Tongue (tissue), 2 donors: ENCODE measurements around the gene LRRN4CL. TPM values are rescaled to one million over a fixed set of nuclear protein-coding genes. Genes with fewer than 3 reads are reported as not detected.
A peak's percentile ranks its signal among the peaks of the same experiment; 100 is the strongest.
"Not testable (repeated sequence)": the region's sequence is repeated elsewhere in the genome, so short reads cannot be mapped to it uniquely, and the experiment has no call there.

Source experiments
- DNase-seq: peaks from one replicate; pipeline ENCODE4 v3.0.0-alpha.2; 2015
- total RNA-seq: library from RNA; depleted of rRNA; stranded (reverse); fragments of >200 nt; gene quantifications from one replicate; pipeline ENCODE4 v1.2.3, GENCODE V29; 2014

Gene LRRN4CL
- total RNA-seq = 33.8 TPM

- DNase-seq = peak; percentile 87
These were observed at the start of gene LRRN4CL for GRCh38 chr11:62689421-62690183. Gene LRRN4CL, minus strand, starts transcription at chr11:62689530. Its CDS starts 1,022 bp downstream, at chr11:62688508.

GRCh38 chr11:62737196-62737595 lies 47.9 kb upstream of the LRRN4CL start:
- DNase-seq = no peak

GRCh38 chr11:62732830-62733229 lies 43.5 kb upstream of the LRRN4CL start:
- no peak for DNase-seq

GRCh38 chr11:62730076-62730475 lies 40.7 kb upstream of the LRRN4CL start:
- not testable (repeated sequence) for DNase-seq

GRCh38 chr11:62728171-62728988 lies 39.0 kb upstream of the LRRN4CL start, which contains the start of gene TTC9C:
Gene TTC9C, plus strand, starts transcription at chr11:62728486. Its CDS starts 363 bp downstream, at chr11:62728849.
- DNase-seq = peak; percentile 95

GRCh38 chr11:62727872-62728170 lies 38.5 kb upstream of the LRRN4CL start:
- DNase-seq = peak; percentile 99

GRCh38 chr11:62727165-62727871 lies 38.0 kb upstream of the LRRN4CL start, which contains the start of gene HNRNPUL2:
Gene HNRNPUL2, minus strand, starts transcription at chr11:62727457. Its CDS starts 301 bp downstream, at chr11:62727156.
- peak; percentile 100 for DNase-seq

- DNase-seq = no peak
These were observed 37.5 kb upstream of the LRRN4CL start for GRCh38 chr11:62726915-62727164.

- DNase-seq = no peak
These were observed 37.0 kb upstream of the LRRN4CL start for GRCh38 chr11:62726156-62726914.

- DNase-seq = no peak
These were observed 36.3 kb upstream of the LRRN4CL start for GRCh38 chr11:62725646-62726045.

GRCh38 chr11:62724171-62724570 lies 34.8 kb upstream of the LRRN4CL start:
- DNase-seq = no peak

GRCh38 chr11:62721994-62722393 lies 32.7 kb upstream of the LRRN4CL start:
- DNase-seq = no peak

GRCh38 chr11:62719302-62719978 lies 30.1 kb upstream of the LRRN4CL start:
- no peak for DNase-seq

- no peak for DNase-seq
These were observed 27.5 kb upstream of the LRRN4CL start for GRCh38 chr11:62716816-62717215.

- no peak for DNase-seq
These were observed 26.9 kb upstream of the LRRN4CL start for GRCh38 chr11:62716206-62716605.

GRCh38 chr11:62715150-62716130 lies 26.1 kb upstream of the LRRN4CL start:
- no peak for DNase-seq

GRCh38 chr11:62713343-62713742 lies 24.0 kb upstream of the LRRN4CL start:
- no peak for DNase-seq

- DNase-seq = no peak
These were observed 23.5 kb upstream of the LRRN4CL start for GRCh38 chr11:62712861-62713260.

GRCh38 chr11:62712276-62712812 lies 23.0 kb upstream of the LRRN4CL start:
- DNase-seq = no peak

- no peak for DNase-seq
These were observed 20.6 kb upstream of the LRRN4CL start for GRCh38 chr11:62710001-62710345.
